HG03108 (cell line): ENCODE data around the gene UBE2Z.

Experiments
- ATAC-seq: cut with Tn5 transposase; IDR thresholded peaks from one replicate; pipeline ENCODE4 v1.9.1; 2021; ENCODE audit warnings: moderate library complexity; ENCODE audit not compliant: unreplicated experiment

UBE2Z gene

DNA sequence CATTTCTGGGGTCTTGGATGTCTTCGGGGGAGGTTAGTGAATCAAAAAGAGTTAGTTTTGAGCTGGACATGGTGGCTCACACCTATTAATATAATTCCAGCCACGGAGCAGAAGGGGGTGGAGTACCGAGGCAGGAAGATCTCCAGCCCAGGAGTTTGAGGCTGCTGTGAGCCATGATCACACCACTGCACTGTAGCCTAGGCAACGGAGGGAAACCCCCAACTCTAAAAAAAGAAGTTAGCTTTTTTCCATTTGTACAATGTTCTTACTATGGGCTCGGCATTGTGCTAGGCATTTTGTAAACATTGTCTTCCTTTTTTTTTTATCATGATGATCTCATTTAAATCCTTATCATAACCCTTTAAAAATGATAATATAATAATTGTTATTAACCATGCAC is 44.7 kb downstream of the UBE2Z start:
- ATAC-seq: no peak

DNA sequence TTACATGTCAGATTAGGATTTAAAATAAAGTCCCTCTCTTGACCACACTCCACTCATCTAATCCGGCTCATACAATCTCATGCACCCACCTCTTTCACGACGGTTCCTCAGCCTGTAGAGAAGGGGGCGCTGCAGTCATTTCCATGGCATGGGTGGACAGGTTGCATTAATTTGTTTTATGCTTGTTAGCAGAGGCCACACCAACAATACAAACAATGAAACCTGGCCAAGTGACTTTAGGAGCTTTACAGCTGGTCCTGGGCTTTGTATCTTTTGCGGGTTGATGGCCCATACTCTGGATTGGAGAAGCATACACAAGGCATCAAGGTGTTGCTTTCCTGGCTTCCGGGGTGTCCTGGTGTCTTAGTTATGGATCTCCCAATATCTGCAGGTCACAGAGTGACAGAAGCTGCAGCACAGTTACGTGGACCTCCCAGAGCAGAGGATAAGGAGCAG is 46.1 kb downstream of the UBE2Z start:
- no peak for ATAC-seq

DNA sequence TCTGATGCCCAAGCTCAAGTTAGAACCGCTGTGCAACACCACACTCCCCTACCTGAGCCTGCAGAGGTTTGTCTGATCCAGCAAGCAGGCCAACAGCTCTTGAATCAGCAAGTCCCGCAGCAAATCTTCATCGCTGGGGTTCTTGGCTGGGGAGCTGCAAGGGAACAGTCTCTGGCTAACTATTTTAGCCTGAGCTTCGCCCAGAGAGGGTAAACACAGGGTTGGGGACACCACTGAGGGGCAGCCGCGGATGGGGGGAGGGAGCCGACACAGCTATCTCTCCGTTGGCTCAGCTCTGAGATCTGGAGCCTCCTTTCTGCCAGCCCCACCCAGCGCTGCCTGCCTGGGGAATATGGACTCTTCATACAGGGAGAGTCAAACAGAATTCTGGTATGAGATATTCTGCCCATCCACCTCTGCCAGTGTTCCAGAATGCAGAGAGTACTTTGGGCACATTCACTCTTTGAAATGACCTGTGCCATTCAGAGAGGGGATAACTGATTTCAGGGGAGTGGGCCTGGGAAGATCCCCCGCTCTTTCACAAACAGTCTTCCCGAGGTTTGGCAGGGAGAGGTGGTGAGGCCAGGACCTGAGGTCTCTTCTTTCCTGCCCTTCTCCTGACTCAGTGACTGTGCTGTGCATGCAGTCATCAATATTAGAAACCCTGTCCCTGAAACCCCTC is 52.8 kb downstream of the UBE2Z start:
- no peak for ATAC-seq

DNA sequence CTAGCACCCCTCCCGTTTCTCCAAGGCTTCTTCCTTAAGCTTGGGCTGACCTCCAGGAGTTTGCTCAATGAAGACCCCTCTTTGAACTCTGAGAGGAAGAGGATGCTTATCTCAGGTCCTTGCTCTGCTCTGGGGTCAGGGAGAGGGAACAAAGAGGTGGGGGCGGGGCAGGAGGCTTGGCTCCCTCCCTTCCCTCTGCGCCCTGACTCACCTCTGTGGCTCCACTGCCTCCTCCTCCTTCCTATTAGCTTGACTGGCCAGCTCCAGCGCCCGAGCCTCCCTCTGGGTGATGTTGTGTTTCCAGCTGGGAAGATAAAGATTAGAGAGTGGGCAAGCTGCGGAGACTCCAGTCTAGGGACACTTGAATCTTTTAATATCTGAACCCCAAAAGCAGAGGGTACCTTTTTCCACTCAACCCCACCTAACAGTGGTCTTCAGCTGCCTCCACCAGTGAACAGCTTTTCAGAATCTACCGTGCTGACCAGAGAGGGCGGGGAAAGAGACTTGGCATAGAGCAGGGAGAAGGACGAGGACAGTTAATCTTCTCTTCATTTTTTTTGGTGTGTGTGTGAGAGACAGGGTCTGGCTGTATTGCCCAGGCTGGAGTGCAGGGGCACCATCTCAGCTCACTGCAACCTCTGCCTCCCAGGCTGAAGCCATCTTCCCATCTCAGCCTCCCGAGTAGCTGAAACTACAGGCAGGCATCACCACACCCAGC is 53.5 kb downstream of the UBE2Z start:
- ATAC-seq: no peak

DNA sequence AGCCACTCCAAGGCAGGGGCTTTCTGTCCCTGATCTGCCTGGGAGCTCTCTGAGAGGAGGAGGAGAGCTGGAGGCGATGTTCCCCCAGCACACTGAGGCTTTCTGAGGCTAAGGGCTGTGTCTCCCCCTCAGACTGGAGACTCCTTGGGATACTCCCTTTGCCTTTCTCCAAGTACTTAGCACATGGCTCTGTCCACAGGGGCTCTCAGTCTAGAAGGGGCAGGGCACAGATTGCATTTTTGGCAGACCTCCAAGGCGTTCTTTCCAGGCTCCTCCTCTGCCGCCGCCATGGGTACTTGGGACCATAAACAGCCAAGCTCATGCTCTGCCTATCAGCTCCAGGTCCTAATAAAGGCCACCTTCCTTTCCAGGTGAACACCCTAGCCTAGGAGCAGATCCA is 62.0 kb downstream of the UBE2Z start:
- no peak for ATAC-seq

DNA sequence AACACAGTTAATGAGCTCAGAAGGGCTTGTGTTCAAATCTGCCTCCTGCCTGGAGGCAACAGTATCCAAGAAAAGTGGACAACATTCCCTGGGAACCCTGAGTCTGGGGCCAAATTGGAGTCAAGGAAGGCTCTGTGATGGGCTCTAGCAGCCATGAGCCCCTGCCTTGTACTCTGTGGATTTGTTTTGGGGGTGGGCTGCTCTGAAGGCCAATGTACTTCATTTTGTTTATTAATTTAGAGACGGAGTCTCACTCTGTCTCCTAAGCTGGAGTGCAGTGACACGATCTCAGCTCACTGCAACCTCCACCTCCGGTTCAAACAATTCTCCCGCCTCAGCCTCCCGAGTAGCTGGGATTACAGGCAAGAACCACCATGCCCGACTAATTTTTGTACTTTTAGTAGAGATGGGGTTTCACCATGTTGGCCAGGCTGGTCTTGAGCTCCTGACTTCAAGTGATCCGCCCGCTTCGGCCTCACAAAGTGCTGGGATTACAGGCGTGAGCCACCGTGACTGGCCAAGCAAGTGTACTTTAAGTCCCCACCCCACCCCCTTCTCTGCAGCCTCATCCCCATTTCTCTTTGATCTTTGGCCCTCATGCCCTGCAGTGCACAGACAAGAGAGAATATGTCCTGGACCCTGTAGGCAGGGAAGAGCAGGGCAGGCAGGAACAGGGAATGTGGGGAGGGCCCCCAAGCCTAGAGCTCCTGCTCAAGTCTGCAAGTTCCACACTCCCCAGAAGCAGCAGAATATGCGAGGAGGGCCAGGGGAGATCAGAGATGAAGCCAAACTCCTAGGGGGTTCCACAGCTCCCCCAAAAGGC is 62.9 kb downstream of the UBE2Z start:
- ATAC-seq: no peak

DNA sequence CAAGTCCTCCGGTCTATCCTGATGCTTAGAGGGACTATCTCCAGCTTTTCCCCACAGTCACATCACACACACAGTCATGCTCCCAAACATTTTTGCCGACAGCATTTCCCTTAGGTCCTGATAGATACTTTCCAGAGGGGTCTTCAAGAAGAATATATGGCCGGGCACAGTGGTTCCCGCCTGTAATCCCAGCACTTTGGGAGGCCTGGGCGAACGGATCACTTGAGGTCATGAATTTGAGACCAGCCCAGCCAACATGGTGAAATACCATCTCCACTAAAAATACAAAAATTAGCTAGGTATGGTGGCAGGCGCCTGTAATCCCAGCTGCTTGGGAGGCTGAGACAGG is 64.5 kb downstream of the UBE2Z start:
- no peak for ATAC-seq

DNA sequence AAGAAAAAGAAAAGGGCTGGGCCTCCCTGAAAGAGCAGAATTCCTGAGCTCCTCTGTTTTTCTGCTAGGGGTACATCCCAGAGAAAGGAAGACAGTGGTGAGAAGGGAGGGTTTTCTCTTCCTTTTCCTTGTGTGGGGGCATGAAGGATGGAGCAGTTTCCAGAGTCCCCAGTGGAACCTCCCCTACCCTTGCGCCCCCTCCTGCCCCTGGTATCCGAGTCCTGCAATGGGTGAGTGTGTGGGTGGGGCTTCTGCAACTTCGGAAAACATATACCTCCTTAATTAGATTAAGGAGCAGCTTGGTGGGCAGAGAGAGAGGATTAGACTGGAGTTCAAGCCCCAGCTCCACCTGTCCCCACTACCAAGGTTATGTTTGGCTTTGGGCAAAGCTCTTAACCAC is 65.6 kb downstream of the UBE2Z start:
- no peak for ATAC-seq
